ENCODE measurements around the gene INTS1.

The INTS1 gene, protein sequence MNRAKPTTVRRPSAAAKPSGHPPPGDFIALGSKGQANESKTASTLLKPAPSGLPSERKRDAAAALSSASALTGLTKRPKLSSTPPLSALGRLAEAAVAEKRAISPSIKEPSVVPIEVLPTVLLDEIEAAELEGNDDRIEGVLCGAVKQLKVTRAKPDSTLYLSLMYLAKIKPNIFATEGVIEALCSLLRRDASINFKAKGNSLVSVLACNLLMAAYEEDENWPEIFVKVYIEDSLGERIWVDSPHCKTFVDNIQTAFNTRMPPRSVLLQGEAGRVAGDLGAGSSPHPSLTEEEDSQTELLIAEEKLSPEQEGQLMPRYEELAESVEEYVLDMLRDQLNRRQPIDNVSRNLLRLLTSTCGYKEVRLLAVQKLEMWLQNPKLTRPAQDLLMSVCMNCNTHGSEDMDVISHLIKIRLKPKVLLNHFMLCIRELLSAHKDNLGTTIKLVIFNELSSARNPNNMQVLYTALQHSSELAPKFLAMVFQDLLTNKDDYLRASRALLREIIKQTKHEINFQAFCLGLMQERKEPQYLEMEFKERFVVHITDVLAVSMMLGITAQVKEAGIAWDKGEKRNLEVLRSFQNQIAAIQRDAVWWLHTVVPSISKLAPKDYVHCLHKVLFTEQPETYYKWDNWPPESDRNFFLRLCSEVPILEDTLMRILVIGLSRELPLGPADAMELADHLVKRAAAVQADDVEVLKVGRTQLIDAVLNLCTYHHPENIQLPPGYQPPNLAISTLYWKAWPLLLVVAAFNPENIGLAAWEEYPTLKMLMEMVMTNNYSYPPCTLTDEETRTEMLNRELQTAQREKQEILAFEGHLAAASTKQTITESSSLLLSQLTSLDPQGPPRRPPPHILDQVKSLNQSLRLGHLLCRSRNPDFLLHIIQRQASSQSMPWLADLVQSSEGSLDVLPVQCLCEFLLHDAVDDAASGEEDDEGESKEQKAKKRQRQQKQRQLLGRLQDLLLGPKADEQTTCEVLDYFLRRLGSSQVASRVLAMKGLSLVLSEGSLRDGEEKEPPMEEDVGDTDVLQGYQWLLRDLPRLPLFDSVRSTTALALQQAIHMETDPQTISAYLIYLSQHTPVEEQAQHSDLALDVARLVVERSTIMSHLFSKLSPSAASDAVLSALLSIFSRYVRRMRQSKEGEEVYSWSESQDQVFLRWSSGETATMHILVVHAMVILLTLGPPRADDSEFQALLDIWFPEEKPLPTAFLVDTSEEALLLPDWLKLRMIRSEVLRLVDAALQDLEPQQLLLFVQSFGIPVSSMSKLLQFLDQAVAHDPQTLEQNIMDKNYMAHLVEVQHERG (N-terminal part only)

GRCh38 chr7:1503816-1504775, at the start of gene INTS1:
TSS of gene INTS1 (minus strand) at chr7:1504389. CDS start at chr7:1503960, 429 bp downstream.
- no peaks in the 10 kb centered on the region for H3K27me3 ChIP-seq (ENCODE audit: control insufficient read depth, low read length)
- peaks cover 49% of the 10 kb centered on the region for H3K79me2 ChIP-seq (ENCODE audit: control insufficient read depth, low read length)
- peak within 1 kb of the TSS; percentile 96 for H3K27ac ChIP-seq (ENCODE audit: low read depth, low read length)
- H3K36me3 ChIP-seq (ENCODE audit: control insufficient read depth, low read length): peaks cover 51% of the 10 kb centered on the region
- peaks cover 33% of the 10 kb centered on the region for H3F3A ChIP-seq (ENCODE audit: control insufficient read depth, insufficient read depth)
- peak within 1 kb of the TSS; percentile 92 for H3K4me3 ChIP-seq (ENCODE audit: low read length)
- peak within 1 kb of the TSS; percentile 100 for H3K4me2 ChIP-seq (ENCODE audit: low read length)
- H3K9me3 ChIP-seq (ENCODE audit: control insufficient read depth, insufficient read depth, low read length): no peaks in the 10 kb centered on the region
- peaks cover 25% of the 10 kb centered on the region; the same call in 1 of the 2 replicates for H4K20me1 ChIP-seq (ENCODE audit: control insufficient read depth, insufficient read depth, low read depth, low read length)
- peaks cover 58% of the 10 kb centered on the region for H3K4me1 ChIP-seq (ENCODE audit: control insufficient read depth, low read length)
- no peaks in the 10 kb centered on the region for H3K9me2 ChIP-seq (replicated peaks; ENCODE audit: control insufficient read depth, low read length)
- TF ChIP-seq EZH2phosphoT487 (IDR thresholded peaks at IDR 0.05; ENCODE audit: borderline replicate concordance, low read length) (no peak), CTCF (IDR thresholded peaks at IDR 0.05; ENCODE audit: low read depth, low read length, poor library complexity, severe bottlenecking) (peak; percentile 95)

DNA sequence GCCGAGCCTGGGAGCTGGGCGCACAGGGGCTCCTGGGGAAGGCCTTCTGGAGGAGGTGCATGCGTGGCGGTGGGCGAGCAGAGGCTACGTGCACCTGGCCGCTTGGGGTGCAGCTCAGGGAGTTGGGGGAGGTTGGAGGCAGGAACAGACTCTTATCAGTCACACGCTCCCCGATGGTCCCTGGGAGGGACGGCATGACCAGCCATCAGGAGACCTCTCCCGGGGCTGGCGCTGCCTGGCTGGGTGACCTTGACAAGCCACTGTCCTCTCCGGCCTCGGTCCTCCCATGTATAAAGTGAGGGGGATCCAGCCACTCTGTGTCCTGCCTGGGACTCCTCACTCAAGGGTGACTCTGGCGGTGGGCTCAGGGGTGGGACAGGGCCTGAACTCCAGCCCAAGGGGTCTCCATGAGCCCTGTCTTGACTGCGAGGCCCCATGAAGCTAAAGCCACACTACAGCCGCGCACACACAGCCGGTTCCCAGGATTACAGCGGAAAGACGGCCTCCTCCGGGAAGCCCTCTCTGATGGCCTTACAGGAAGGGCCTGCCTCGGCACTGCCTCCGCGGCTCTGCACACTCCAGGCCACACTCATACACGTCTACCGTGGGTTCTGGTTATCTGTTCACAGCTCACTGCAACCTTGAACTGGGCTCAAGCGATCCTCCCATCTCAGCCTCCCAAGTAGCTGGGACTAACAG, 49.5 kb upstream of the INTS1 start:
- Histone ChIP-seq H4K20me1 (ENCODE audit: control insufficient read depth, insufficient read depth, low read depth, low read length) (no peaks in the 10 kb centered on the region), H3K4me3 (ENCODE audit: low read length) (no peak overlapping the region), H3K27me3 (ENCODE audit: control insufficient read depth, low read length) (no peaks in the 10 kb centered on the region), H3K9me2 (replicated peaks; ENCODE audit: control insufficient read depth, low read length) (no peaks in the 10 kb centered on the region), H3K4me1 (ENCODE audit: control insufficient read depth, low read length) (peaks cover 8% of the 10 kb centered on the region; the same call in 1 of the 2 replicates), H3K36me3 (ENCODE audit: control insufficient read depth, low read length) (no peaks in the 10 kb centered on the region), H3K79me2 (ENCODE audit: control insufficient read depth, low read length) (no peaks in the 10 kb centered on the region), H3K27ac (ENCODE audit: low read depth, low read length) (no peak overlapping the region), H3K9me3 (ENCODE audit: control insufficient read depth, insufficient read depth, low read length) (no peaks in the 10 kb centered on the region), H3F3A (ENCODE audit: control insufficient read depth, insufficient read depth) (no peaks in the 10 kb centered on the region), H3K4me2 (ENCODE audit: low read length) (no peak overlapping the region)
- TF ChIP-seq CTCF (IDR thresholded peaks at IDR 0.05; ENCODE audit: low read depth, low read length, poor library complexity, severe bottlenecking) (no peak), EZH2phosphoT487 (IDR thresholded peaks at IDR 0.05; ENCODE audit: borderline replicate concordance, low read length) (no peak)
